HG02973 (cell line): ENCODE data around the gene ZFYVE21.
"Not testable (repeated sequence)": the region's sequence is repeated elsewhere in the genome, so short reads cannot be mapped to it uniquely, and the experiment has no call there.

Experiments used
- ATAC-seq: cut with Tn5 transposase; IDR thresholded peaks from one replicate; pipeline ENCODE4 v1.9.1; 2021; ENCODE audit warnings: moderate library complexity; ENCODE audit not compliant: unreplicated experiment

ZFYVE21 gene

DNA sequence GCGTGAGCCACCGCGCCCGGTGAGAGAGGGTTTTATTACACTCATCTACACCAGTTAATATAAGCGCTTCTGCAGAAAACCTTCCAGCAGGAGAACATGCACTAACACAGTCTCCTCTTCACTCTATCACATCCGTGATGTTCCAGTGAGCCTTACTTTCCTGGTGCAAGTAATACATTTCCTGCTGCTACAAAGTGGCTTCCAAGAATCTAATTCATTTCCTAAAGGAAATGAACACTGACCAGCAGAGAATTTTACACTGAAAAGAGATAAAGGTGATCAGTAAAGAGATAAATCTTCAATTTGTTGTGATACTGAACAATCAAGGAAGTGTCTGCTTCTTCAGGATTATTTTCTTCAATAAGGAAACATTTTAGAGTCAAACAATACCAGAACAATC is 39.5 kb downstream of the ZFYVE21 start:
- ATAC-seq: no peak

DNA sequence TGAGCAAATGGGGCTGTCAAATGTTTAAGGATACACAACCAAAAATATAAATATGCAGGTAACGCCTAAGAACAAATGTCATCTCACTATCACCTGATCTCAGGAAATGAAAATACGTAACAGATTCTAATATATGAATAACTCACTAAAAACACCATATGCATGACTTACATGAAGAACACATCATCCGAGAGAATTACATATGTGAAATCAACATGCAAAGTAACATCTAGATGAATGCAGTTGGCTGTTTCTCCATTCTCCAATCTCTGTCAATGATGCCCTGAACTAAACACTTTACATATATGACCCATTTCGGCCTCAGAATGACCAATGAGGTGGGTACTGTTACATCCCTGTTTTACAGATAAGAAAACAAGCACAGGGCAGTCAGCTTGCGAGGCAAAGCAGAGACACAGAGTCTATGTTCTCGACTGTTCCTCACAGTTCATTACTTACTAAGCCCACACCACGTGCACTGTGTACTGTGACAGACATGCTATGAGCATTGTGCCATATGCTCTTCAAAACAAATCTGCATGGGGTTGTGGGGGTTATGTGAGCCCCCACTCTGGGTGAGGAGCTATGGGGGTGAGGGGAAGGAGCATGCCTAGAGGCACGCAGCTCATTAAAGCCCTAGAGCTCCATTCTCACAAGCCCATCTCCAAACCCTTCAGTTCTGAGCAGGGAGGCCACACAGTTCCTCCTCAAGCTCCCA is 42.6 kb downstream of the ZFYVE21 start:
- ATAC-seq: no peak

DNA sequence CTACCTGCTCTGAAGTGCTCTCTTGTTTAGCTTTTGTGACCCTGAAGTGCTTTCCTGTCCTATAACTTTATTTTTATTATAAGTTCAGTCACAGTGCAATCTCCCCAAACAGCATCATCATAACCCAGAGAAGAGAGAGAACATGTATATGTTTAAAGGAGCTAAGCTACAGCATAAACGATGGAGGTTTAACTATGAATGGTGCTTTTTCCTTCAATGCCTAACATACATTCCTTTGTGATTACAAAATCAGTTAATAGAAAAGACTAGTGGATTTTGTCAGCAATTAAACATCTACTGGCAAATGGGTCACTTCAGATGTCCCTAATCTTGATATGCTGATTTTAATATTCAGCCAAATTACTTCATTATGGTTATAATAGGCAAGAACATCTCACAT is 46.4 kb downstream of the ZFYVE21 start:
- ATAC-seq: no peak

DNA sequence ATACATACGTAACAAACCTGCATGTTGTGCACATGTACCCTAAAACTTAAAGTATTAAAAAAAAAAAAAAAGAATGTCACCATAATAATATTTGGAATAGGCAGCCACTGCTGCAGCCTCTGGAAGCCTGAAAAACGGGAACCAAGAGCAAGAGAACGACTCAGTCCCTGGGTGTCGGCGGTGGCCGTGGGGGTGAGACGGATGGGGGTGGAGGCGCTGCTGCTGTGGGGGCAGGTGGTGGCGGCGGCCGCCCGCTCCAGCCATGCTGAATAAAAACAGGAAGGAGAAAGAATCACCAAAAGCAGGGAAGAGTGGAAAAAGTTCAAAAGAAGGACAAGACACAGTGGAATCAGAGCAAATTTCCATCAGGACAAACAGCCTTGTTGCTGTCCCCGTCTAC is 46.9 kb downstream of the ZFYVE21 start:
- ATAC-seq: no peak

DNA sequence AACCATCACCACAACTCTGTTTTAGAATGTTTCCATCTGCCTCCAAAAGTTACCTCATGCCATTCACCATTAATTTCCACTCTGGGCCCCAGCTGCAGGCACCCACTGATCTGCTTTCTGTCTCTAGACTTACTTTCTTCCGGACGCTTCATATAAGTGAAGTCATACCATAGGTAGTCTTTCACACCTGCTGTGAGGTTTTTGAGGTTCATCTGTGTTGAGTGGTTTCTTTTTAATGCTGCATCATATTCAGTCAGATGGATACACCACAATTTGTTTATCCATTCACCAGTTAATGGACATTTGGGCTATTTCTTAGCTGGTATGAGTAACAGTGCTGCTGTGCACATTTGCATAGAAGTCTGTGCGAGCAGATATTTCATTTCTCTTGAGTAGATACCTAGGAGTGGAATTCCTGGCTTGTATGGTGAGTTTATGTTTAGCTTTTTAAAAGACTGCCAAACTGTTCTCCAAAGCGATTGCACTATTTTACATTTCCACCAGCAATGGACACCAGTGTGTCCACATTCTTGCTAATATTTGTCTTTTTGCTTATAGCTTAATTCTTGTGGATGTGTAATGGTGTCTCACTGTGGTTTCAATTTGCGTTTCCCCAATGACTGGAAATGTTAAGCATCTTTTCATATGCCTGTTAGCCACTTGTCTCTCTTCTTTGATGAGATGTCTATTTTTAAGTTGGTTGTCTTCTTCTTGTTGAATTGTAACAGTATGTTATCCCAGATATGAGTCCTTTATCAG is 48.3 kb downstream of the ZFYVE21 start:
- ATAC-seq: peak; percentile 94

DNA sequence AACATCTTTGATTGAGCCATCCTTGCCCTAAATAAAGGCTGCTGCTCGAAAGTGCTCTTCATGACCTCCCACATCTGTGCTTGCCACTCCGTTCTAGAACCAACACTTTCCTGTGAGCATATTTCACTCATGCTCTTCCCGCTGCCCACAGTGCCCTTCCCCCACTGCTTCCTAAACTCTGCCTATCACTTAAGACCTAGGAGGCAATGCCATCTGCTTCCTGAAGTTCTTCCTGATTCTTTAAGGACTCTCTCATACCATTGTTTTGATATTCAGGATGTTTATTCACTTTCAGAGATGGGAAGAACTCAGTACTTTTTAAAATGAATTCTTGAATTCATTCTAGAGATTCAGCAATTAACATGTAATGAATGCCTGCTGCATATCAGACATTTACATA is 49.9 kb downstream of the ZFYVE21 start:
- no peak for ATAC-seq

DNA sequence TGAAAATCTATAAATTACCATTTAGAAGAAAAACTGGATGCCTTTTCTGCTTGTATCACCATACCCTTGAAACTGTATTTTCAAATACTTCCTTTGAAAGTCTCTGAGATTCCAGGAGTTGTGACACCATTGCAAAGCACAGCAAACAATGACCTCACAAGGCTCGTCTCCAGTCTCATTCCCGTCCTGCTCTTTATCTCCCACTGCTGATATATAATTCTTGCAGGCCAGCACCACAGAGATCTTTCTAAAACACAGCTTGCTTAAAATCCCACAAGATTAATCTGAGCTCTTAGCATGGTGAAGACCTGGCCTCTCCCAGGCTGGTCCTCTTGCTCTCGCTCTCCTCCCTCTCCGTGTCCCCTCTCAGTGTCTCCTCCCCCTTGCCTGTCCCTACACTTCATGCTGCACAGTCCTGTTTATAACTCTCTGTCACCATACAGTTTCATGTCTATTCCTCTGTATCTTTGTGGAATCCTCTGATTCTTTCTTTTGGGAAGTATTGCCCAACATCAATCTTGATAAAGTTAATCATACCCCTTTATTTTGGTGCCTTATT is 51.8 kb downstream of the ZFYVE21 start:
- ATAC-seq: no peak

DNA sequence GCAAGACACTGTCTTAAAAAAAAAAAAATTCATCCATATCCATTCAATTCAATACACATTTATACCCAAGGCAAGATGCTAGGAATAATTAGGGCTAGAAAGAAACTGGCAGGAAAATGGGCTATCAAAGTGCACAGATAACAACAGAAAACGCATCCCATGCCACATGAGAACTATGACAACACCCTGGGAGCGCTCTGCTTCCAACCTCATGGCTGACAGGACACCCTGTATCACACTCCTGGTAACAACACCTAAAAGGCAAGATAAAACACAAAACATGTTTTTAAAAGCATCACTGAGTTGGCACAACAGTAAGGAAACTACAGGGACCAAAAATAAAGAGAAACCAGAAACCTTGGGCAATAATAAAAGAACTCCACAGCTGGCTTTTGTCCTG is 54.9 kb downstream of the ZFYVE21 start:
- ATAC-seq: no peak

DNA sequence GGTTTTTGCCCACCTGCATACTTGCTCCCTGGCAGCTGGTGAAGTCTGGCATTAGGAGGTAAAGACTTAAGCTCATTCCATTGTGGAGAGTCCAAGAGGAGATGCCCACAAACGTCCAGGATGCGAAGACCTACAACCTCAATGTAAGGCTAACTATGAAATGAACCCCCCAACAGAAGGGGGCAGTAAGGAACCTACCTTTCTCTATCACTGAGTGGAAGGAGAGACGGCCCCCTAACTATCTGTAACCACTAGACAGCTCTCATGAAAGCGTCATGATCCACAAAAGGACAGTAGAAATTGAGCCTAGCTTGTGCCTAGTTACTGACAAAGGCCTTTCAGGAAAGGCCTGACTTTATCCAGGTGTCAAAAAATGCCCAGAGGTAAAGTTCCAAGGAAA is 55.3 kb downstream of the ZFYVE21 start:
- ATAC-seq: no peak

DNA sequence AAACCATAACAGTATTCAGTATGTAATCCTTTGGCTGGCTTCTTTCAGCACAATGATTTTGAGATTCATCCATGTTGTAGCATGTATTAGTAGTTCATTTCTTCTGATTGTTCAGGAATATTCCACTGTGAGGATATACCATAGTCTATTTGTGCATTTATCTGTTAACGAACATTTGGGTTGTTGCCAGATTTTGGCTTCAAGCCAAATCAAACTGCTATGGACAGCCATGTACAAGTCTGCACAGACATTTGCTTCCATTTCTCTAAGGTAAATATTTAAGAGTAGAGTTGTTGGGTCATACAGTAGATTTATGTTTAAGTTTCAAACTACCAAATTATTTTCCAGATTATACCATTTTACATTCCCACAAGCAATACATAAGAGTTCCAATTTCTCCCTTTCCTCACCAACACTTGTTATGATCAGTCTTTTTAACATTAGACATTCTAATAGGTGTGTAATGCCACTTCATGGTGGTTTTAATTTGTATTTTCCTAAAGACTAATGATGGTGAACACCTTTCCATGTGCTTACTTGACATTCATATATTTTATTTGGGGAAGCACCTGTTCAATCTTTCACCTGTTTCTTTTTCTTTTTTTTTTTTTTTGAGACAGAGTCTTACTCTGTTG is 56.6 kb downstream of the ZFYVE21 start:
- no peak for ATAC-seq

DNA sequence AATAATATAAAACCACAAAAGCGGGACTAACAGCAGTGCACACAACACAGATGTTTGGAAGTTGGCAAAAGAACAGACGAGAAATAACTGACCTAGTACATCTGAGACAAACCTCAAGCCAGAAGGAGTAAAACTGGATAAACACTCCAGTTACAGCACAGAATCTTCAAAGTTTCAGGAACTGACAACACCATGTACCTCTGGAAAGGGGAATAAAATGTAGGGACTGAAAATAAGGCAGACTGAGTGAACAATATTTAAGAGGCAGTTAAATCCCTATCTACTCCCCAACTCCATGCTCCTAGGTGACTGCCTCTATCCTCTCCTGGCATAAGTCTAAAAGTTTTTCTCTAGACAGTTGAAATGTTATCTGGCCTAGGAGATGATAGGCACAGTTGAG is 57.9 kb downstream of the ZFYVE21 start:
- ATAC-seq: no peak

DNA sequence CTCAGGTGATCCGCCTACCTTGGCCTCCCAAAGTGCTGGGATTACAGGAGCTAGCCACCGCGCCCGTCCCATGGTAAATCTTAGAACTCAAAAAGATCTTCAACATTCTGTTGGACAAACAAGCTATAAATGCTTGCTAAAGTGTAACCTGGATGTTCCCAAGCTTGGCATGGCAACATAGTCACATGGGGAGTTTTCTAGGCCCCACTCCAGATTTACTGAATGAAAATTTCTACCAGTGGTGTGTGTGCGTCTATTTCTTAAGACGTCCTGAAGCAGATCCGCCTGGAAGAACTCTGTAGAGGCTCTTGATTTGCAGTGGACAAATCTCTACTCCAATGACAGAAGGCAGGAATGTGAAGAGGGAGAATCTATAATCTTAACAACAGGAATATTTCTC is 59.9 kb downstream of the ZFYVE21 start:
- no peak for ATAC-seq

DNA sequence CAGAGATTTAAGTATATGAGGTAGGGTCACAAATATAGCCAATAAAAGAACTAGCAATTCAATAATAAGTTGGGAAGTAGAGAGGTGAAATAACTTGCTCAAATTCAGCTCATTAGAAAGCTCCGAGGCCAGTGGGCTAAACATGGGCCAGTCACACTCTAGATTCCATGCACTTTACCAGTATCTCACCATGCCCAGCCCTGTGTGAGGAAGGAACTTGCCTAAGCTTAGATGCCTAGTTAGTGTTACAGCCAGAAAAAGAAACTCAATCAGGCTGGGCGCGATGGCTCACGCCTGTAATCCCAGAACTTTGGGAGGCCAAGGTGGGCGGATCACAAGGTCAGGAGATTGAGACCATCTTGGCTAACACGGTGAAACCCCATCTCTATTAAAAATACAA is 60.7 kb downstream of the ZFYVE21 start:
- ATAC-seq: not testable (repeated sequence)

DNA sequence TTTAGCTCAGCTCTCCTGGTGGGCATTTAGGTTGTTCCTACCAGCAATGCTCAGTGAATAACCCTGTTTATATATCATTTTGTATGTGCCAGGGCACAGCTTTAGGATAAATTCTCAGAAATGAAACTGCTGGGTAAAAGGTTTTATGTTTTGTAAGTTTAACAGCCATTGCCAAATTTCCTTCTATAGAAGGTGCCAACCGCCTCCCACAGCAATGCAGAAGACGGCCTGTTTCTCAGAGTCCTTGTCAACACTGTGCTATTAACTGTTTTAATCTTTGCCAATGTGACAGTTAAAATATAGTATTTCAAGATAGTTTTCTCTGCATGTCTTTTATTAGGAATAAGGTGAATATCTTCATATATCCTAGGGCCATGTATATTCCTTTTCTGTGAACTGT is 66.8 kb downstream of the ZFYVE21 start:
- ATAC-seq: no peak
